GM18498 (cell line): ENCODE results near the gene SPATA13.

Experiments
- ATAC-seq: cut with Tn5 transposase; IDR thresholded peaks from one replicate; pipeline ENCODE4 v1.9.1; 2021; ENCODE audit warnings: mild to moderate bottlenecking, moderate library complexity; ENCODE audit not compliant: unreplicated experiment

SPATA13 gene

DNA sequence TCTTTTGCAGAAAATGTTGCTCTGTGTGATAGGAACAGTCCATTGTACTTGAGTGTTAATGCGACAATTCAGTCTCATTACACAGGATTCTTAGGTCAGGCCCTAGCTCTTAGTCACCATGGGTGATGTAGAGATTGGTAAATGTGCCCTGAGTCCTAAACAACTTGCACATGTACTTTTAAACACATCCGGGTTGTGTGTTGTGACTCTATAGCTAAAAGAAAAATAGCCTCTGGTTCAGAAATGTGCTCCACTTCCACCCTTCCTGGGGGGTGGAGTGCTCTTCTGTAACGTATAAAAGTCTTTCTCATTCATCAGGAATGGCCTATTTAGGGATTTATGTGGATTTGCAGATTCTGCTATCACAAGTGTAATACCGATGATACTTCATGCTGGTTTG, 5.2 kb downstream of the SPATA13 start:
- no peak for ATAC-seq

DNA sequence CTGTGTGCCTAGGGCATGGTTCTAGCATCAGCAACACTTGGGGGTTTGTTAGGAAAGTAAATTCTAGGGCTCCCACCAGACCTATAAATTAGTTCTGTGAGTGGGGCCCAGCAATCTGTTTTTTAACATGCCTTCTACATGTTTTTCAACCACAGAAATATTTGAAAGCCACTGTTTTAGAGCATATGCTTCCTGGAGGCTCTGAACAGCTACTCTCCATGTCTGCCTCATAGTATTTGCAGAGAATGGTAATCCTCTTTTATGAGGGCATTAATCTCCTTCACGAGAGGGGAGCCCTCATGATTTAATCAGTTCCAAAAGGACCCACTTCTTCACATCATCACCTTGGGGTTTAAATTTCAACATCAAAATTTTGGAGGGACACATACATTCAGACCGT, 6.0 kb downstream of the SPATA13 start:
- ATAC-seq: no peak

GRCh38 chr13:24167666-24168391, 7.3 kb downstream of the SPATA13 start:
- ATAC-seq: no peak

GRCh38 chr13:24168392-24168750, 7.9 kb downstream of the SPATA13 start:
- ATAC-seq: no peak

DNA sequence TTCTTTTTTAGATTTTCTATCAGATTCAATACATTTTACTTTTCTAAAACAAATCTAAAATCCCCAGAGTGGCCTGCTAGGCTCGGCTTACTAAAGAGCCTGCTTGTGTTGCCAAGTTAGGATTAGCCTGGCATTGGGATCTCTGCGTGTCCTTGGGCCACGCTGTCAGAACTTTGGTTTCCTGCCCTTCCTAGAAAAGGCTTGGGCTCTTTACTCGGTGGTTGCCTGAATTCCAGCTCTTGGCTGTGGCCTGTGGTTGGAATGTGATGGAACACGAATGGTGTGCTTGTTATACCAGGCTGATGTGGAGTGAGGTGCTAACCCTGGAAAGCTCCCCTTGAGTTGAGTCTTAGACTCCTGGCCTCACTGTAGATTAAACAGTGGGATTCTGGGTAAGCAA, 8.5 kb downstream of the SPATA13 start:
- no peak for ATAC-seq

GRCh38 chr13:24172071-24172470, 11.6 kb downstream of the SPATA13 start:
- ATAC-seq: no peak

GRCh38 chr13:24173795-24174194, 13.3 kb downstream of the SPATA13 start:
- no peak for ATAC-seq

DNA sequence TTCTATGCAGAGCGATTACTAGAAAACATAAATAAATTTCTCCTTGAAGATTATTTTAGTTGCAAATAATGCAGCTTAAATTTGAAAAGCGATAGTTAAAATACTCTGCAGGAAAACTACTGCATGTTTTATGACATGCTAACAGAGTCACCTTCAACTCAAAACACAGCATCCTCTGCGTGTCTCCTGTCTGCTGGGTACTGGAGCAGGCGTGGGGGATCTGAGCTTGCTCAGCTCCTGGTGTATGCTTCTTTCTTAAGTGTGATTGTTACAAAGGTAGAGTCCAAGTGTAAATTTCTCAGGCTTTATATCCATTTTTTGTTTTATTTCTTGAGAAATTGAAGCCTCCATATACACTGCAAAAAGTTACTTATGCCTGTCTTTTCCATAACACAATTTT, 15.3 kb downstream of the SPATA13 start:
- ATAC-seq: no peak

- no peak for ATAC-seq
Observed at GRCh38 chr13:24176351-24177101, 16.0 kb downstream of the SPATA13 start.

DNA sequence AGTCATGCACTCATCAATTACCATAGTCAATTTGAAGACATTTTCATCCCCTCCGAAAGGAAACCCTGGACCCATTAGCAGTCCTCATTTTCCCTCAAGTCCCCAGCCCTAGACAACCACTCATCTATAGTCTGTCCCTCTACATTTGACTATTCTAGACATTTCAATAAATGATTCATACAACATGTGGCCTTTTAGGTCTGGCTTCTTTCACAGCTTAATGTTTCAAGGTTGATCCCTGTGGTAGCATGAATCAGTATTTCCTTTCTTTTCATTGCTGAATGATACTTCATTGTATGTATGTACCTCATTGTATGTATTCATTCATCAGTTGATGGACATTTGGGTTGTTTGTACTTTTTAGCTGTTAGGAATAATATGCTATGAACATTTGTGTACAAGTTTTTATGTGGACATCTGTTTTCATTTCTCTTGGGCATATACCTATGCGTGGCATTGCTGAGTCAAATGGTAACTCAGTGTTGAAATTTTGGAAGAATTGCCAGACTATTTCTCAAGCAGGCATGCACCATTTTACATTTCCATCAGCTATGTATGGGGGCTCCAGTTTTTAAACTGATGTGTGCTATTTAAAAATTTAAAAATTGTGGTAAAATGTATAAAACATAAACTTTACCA, 18.4 kb downstream of the SPATA13 start:
- no peak for ATAC-seq

DNA sequence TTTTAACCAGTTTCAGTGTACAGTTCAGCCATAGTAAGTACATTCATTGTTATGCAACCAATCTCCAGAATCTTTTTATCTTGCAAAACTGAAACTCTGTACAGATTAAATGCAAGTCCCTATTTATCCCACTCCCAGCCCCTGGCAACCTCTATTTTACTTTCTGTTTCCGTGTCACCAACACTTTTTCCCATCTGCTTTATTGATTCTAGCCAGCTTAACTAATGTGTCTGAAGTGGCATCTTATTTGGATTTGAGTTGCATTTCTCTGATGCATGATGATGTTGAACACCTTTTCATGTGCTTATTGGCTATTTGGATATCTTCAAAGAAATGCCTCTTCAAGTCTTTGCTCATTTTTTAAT, 18.9 kb downstream of the SPATA13 start:
- ATAC-seq: no peak

GRCh38 chr13:24180750-24181377, 20.3 kb downstream of the SPATA13 start:
- ATAC-seq: no peak

DNA sequence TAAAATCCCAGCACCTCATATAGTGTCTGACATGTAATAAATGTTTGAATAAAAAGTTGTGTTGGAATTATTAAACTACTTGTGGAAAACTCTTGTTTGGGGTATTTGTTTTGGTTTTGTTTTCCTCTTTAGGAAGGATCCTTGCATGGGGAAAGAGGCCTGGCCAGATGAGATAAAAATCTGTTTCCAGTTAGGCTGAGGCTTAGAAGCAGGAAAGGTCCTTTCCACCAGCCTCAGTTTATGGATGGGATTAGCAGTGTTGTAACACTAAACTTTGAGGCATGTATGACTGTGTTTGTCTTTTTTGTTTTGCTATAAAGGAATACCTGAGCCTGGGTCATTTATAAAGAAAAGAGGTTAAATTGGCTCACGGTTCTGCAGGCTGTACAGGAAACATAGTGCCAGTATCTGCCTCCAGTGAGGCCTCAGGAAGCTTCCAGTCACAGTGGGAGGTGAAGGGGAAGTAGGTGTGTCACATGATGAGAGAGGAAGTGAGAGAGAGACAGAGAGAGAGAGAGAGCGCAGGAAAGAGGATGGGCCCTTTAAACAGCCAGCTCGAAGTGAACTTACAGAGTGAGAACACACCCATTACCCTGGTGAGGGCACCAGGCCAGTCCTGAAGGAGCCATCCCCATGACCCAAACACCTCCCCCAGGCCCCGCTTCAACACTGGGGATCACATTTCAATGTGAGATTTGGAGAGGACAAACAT, 21.6 kb downstream of the SPATA13 start:
- ATAC-seq: no peak

DNA sequence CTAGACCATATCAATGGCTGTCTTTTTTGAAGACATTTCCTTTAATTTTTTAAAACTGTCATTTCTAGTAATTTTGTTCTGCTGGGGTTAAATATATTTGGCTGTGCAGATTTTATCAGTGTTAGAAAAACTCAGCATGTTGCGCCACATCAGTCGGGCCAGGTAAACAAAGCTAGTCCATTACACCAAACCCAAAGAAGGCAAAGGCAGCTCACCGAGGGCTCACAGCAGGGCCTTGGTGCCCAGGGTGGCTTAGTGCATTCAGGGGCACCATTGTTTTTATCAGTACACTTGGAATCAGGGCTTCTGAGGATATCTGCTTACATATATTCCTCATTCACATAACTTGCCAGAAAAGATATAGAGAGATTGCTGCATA, 22.2 kb downstream of the SPATA13 start:
- ATAC-seq: no peak

GRCh38 chr13:24183741-24184182, 23.2 kb downstream of the SPATA13 start:
- ATAC-seq: no peak

GRCh38 chr13:24184265-24184841, 23.8 kb downstream of the SPATA13 start:
- no peak for ATAC-seq

GRCh38 chr13:24184882-24185281, 24.4 kb downstream of the SPATA13 start:
- no peak for ATAC-seq

DNA sequence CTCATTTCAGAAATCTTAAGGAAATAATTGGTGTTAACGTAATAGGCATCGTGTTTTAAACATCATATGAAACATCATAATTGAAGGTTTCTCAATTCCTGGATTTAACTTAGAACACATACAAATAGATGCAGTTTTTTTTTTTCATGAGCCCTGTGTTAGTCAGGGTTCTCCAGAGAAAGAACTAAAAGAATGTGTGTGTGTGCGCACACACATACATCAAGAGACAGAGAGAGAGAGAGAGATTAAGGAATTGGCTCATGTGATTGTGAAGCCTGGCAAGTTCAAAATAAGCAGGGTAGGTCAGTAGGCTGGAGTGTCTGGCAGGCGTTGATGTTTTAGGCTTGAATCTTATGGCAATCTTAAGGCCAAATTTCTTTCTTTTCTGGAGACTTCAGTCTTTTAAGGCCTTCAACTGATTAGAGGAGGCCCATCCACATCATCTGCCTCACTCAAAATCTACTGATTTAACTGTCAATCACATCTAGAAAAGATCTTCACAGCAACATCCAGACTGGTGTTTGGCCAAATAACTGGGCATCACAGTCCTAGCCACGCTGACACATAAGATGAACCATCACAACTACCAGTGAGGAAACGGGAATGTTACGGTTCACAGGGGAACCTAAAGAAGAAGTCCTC, 25.2 kb downstream of the SPATA13 start:
- ATAC-seq: no peak

DNA sequence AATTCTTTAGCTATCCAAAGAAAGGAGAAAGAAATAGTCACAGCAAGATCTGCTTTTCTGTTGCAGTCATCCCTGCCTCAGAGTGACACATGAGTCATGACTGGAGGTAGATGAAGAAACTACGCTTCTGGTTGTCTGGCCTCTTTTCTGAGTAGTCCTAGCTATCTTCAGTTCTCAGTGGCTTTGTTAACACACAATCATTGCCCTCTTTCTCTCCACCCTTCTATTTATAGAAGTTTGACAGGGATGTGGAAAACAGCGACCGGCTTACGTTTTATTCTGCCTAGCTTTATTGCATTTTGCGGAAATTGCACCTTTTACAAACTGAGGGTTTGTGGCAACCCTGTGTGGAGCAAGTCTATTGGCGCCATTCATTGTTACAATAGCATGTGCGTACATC, 26.7 kb downstream of the SPATA13 start:
- no peak for ATAC-seq
